Heart left ventricle (tissue), 16 donors: Measurements from ENCODE around the gene VPS33A. TPM values are rescaled to one million over a fixed set of nuclear protein-coding genes. Genes with fewer than 3 reads are reported as not detected.

Experiments
- ATAC-seq, 4 donors: fragments of 200-7000 bp; cut with Tn5 transposase; one replicate each; pipeline ENCODE4 v1.9.1; 2020 to 2022; ENCODE audit warnings: moderate library complexity in 4 of 4, mild to moderate bottlenecking in 3 of 4, moderate number of reproducible peaks in 1 of 4
- DNase-seq, 5 donors: peaks; one replicate each; pipeline ENCODE4 v3.0.0-alpha.2; 2020
- H3K27ac ChIP-seq, 12 donors: fragments of 200-600 bp; sonication (generic) in 4 of 12; one replicate each; pipeline versions ENCODE4 v1.5.0 to v1.8.0; 2016 to 2022; ENCODE audit warnings: mild to moderate bottlenecking in 2 of 12
- H3K27me3 ChIP-seq, 9 donors: fragments of 200-600 bp; sonication (generic) in 2 of 9; one replicate each; pipeline versions ENCODE4 v1.5.1 to v1.8.0; 2016 to 2022; ENCODE audit warnings: mild to moderate bottlenecking in 3 of 9
- H3K36me3 ChIP-seq, 9 donors: fragments of 200-600 bp; sonication (generic) in 2 of 9; one replicate each; pipeline versions ENCODE4 v1.5.0 to v1.8.0; 2018 to 2022; ENCODE audit warnings: mild to moderate bottlenecking in 2 of 9
- H3K4me1 ChIP-seq, 12 donors: fragments of 200-600 bp; sonication (generic) in 4 of 12; one replicate each; pipeline versions ENCODE4 v1.5.0 to v1.8.0; 2016 to 2022; ENCODE audit warnings: mild to moderate bottlenecking in 3 of 12
- H3K4me3 ChIP-seq, 12 donors: fragments of 200-600 bp; sonication (generic) in 4 of 12; one replicate each; pipeline versions ENCODE4 v1.5.0 to v1.8.0; 2017 to 2022; ENCODE audit warnings: mild to moderate bottlenecking in 9 of 12, moderate library complexity in 4 of 12
- H3K9me3 ChIP-seq, 12 donors: fragments of 200-600 bp; sonication (generic) in 4 of 12; one replicate each; pipeline versions ENCODE4 v1.5.0 to v1.8.0; 2016 to 2022; ENCODE audit warnings: mild to moderate bottlenecking in 1 of 12
- POLR2A ChIP-seq, 2 donors: fragments of 450-650 bp; IDR thresholded peaks; one replicate each; pipeline ENCODE4 v1.6.1; 2017; ENCODE audit warnings: antibody characterized with exemption in 2 of 2, mild to moderate bottlenecking in 2 of 2, moderate library complexity in 2 of 2
- WGBS, 4 donors: extraction: QIAGEN DNeasy Blood & Tissue Kit in 2 of 4; methylation state at CpG; one replicate each; pipeline versions ENCODE4 v1.1.5 to v1.1.7; 2013 to 2018; 5-methylcytosine and 5-hydroxymethylcytosine counted together
- intact Hi-C, 10 donors: fragments of 100-400 bp; cut with DNase I; formaldehyde crosslinking; loops; one replicate each; pipeline versions ENCODE4 v1.11.1 to v1.14.2; 2022
- polyA plus RNA-seq, 2 donors: library from polyadenylated mRNA; stranded (reverse); fragments of 200-250 nt; gene quantifications; one replicate each; pipeline ENCODE4 v1.2.3, GENCODE V29; 2013
- total RNA-seq, 9 donors: library from RNA; depleted of rRNA in 2 of 9; stranded (reverse); fragments of >200 nt in 2 of 9; fragmentation: NEBNext Ultra II Directional in 3 of 9; extraction: Animal tissue kit (Norgen Biotek cat#: 25700) in 3 of 9; gene quantifications; one replicate each; pipeline versions ENCODE4 v1.1.0 to v1.2.4, GENCODE V29; 2016 to 2023
- TF ChIP-seq, protein P1 (sequence below), 12 donors: fragments of 200-600 bp; sonication (generic) in 4 of 12; IDR thresholded peaks; one replicate each; pipeline versions ENCODE4 v1.5.0 to v1.8.0; 2018 to 2022; ENCODE audit warnings: antibody characterized with exemption in 12 of 12, mild to moderate bottlenecking in 5 of 12
- donor health status: ischemic (EF 13 %, LVEDD 7.1; RV severe dilation, severe dysfunction).
- donor health status: healthy with polysubstance abuse.
- donor health status: DM: no; HTN: yes; CAD: no.
- donor health status: DM: no; HTN: no; CAD: no.
- donor health status: ischemic (EF 25% LVEDD 6.9; RV normal size, moderate dysfunction).
- donor health status: ischemic (EF 25% LVEDD 5.7; RV mildly dilated, moderate dysfunction).
- donor health status: healthy.
- donor health status: DM: yes; HTN: yes; CAD: no.
- donor health status: ischemic (EF 35%, LVEDD 5.7; RV mildly dilated, moderate dysfunction).
- donor health status: nonischemic (EF 11% LVEDD 7.7; RV severe dilation, severe dysfunction).
- donor health status: DM: yes; HTN: yes; CAD: no.
- donor health status: PGD.
- donor health status: ischemic (EF 29% LVEDD 5.4; RV normal size, mild dysfunction).
- donor health status: nonischemic (EF 23%, LVEDD 6.1; RV moderate dilation, normal function).

The VPS33A gene
- total and polyA plus RNA-seq, 11 donors, result 5.6 to 16.7 (median 13.2) TPM

DNA sequence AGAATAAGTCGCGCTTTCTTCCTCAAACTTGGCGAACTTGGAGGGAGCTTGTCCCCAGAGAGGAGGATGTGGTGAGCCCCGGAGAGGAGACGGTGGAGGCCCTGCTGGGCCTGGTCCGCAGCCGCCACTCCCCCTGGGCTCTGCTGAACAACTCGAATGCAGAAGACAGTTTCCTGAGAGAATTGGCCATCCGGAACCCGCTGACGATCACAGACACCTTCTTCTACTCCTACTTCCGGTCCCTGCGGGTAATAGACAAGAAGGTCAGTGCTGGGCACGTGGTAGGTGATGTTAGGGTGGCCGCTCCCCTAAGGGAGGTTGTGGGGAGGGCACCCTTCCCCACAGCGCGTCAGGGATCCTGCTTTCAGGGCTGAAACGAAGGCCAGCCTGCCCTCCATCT, 81.8 kb downstream of the VPS33A start:
- 66 to 80% (median 77%) methylated on average over 18 of the region's 18 CpGs for WGBS, 4 donors
- peaks cover 0 to 13% (median 3%) of the 10 kb centered on the region in 12 donors for H3K4me1 ChIP-seq
- TF ChIP-seq POLR2A (IDR thresholded peaks at IDR 0.05), result no peak
- TF ChIP-seq, protein P1, sequence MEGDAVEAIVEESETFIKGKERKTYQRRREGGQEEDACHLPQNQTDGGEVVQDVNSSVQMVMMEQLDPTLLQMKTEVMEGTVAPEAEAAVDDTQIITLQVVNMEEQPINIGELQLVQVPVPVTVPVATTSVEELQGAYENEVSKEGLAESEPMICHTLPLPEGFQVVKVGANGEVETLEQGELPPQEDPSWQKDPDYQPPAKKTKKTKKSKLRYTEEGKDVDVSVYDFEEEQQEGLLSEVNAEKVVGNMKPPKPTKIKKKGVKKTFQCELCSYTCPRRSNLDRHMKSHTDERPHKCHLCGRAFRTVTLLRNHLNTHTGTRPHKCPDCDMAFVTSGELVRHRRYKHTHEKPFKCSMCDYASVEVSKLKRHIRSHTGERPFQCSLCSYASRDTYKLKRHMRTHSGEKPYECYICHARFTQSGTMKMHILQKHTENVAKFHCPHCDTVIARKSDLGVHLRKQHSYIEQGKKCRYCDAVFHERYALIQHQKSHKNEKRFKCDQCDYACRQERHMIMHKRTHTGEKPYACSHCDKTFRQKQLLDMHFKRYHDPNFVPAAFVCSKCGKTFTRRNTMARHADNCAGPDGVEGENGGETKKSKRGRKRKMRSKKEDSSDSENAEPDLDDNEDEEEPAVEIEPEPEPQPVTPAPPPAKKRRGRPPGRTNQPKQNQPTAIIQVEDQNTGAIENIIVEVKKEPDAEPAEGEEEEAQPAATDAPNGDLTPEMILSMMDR (IDR thresholded peaks at IDR 0.05), result no peak
- ATAC-seq (peak in 1 of 4 donors; percentile 26), DNase-seq (no peak)
- intact Hi-C loops, result no loop called here
- H3K27ac ChIP-seq, result no peak overlapping the region
- peaks cover 0 to 12% (median 2%) of the 10 kb centered on the region in 9 donors for H3K27me3 ChIP-seq
- H3K9me3 ChIP-seq, result no peaks in the 10 kb centered on the region
- no peaks in the 10 kb centered on the region for H3K36me3 ChIP-seq
- no peak overlapping the region for H3K4me3 ChIP-seq

DNA sequence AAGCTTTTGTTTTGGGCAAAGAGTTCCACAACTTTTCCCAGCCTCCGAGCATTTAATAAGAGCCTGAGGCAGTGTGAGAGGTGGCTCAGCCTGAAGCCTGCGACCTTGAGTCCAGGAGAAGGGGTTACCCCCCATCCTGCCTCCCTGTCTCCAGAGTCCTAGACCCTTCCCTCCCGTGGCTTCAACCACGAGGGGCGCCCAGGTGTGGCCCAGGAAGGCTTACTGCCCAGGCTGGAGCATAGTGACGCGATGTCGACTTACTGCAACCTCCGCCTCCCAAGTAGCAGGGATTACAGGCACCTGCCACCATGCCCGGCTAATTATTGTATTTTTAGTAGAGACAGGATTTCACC, 82.7 kb downstream of the VPS33A start:
- TF ChIP-seq POLR2A (IDR thresholded peaks at IDR 0.05), result no peak
- TF ChIP-seq, protein P1 (IDR thresholded peaks at IDR 0.05), result no peak
- Histone ChIP-seq H3K27me3 (peaks cover 0 to 12% (median 2%) of the 10 kb centered on the region in 9 donors), H3K9me3 (no peaks in the 10 kb centered on the region), H3K4me3 (peak overlapping the region in 11 of 12 donors; percentile 32 to 64 (median 52)), H3K36me3 (no peaks in the 10 kb centered on the region), H3K27ac (no peak overlapping the region), H3K4me1 (peaks cover 0 to 13% (median 3%) of the 10 kb centered on the region in 12 donors)
- DNase-seq, result no peak
- intact Hi-C loops, result no loop called here
- no peak for ATAC-seq
- WGBS, 4 donors, result 77 to 84% (median 82%) methylated on average over 4 to 10 of the region's 10 CpGs

DNA sequence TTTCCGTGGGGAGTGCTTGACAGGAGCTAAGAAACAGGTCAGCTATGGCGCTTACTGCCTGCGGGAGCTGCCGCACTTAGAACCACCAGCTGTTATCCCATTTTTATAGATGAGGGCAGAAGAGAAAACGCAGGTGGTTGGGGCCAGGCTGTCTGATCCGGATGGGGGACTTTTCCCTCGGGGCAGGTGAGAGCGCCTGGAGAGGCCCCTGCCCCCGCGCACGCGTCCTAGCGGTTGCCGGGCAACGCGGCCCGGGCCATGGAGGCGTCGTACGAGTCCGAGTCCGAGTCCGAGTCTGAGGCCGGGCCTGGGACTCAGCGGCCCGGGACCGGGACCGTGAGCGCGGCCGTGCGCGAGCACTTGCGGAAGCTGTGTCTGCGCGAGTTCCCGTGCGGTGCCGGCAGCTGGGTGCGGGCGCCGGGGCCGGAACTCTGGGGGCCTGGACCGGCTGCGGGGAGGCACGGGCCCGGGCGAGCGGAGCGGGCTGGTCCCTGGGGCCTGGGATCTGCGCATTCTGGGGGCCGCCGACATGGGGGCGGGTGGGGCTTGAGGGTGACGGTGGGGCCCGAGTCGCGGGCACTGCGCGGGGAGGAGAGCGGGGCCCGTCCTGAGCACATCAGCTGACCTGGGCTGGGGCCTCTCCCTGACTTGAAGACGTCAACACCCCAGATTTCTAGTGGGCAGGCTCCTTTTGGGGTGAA, 83.3 kb downstream of the VPS33A start, which contains the start of gene LRRC43:
Gene LRRC43 (plus strand): TSS at position 237 of the 701 bp plus-strand sequence. CDS start 22 bp downstream, at position 259.
- DNase-seq (peak in 2 of 5 donors; percentile 39 to 45), ATAC-seq (peak in 3 of 4 donors; percentile 58 to 78 (median 68))
- no peaks in the 10 kb centered on the region for H3K9me3 ChIP-seq
- H3K4me3 ChIP-seq, result peak within 1 kb of the TSS; percentile 32 to 64 (median 50)
- H3K4me1 ChIP-seq, result peaks cover 0 to 13% (median 3%) of the 10 kb centered on the region in 12 donors
- 2 to 13% (median 4%) methylated on average over 5 to 63 of the region's 63 CpGs for WGBS, 4 donors
- H3K27me3 ChIP-seq, result peaks cover 0 to 12% (median 2%) of the 10 kb centered on the region in 9 donors
- H3K27ac ChIP-seq, result no peak within 1 kb of the TSS
- intact Hi-C loops, result no loop called here
- no peaks in the 10 kb centered on the region for H3K36me3 ChIP-seq
- TF ChIP-seq POLR2A (IDR thresholded peaks at IDR 0.05), result no peak
- TF ChIP-seq, protein P1 (IDR thresholded peaks at IDR 0.05), result no peak

Other genes with a start within 250 kb of the VPS33A start
- 10 to 100 TPM; 11.4 to 22.1 (median 14.3) TPM for gene BCL7A, start 244.6 kb downstream of the VPS33A start, total RNA-seq
- gene BCL7A, start 244.6 kb downstream of the VPS33A start, polyA plus RNA-seq, result 10 to 100 TPM in 1 of 2 donors, 1 to 10 TPM in 1; 4.0 to 14.4 TPM
- gene MLXIP, start 187.7 kb downstream of the VPS33A start, total RNA-seq, result 10 to 100 TPM; 14.3 to 39.6 (median 22.7) TPM
- gene MLXIP, start 187.7 kb downstream of the VPS33A start, polyA plus RNA-seq, result 10 to 100 TPM; 19.8 to 31.7 TPM
- gene IL31, start 92.3 kb downstream of the VPS33A start, total RNA-seq, result not detected
- gene IL31, start 92.3 kb downstream of the VPS33A start, polyA plus RNA-seq, result not detected
- 1 to 10 TPM in 2 of 9 donors, under 1 TPM in 6, not detected in 1; 0.31 to 1.9 (median 0.92) TPM for gene LRRC43, start 83.4 kb downstream of the VPS33A start, total RNA-seq
- gene LRRC43, start 83.4 kb downstream of the VPS33A start, polyA plus RNA-seq, result under 1 TPM; 0.15 to 0.38 TPM
- not detected for gene B3GNT4, start 62.8 kb downstream of the VPS33A start, total RNA-seq
- gene B3GNT4, start 62.8 kb downstream of the VPS33A start, polyA plus RNA-seq, result under 1 TPM; 0.11 to 0.27 TPM
- 10 to 100 TPM; 27.9 to 64.4 (median 34.8) TPM for gene DIABLO, start 40.4 kb downstream of the VPS33A start, total RNA-seq
- 10 to 100 TPM; 26.4 to 72.6 TPM for gene DIABLO, start 40.4 kb downstream of the VPS33A start, polyA plus RNA-seq
- 100 to 1,000 TPM in 6 of 9 donors, 10 to 100 TPM in 3; 71.1 to 173 (median 107) TPM for gene CLIP1, start 156.2 kb upstream of the VPS33A start, total RNA-seq
- 10 to 100 TPM; 31.9 to 76.8 TPM for gene CLIP1, start 156.2 kb upstream of the VPS33A start, polyA plus RNA-seq
- gene ZCCHC8, start 234.4 kb upstream of the VPS33A start, total RNA-seq, result 10 to 100 TPM in 2 of 9 donors, 1 to 10 TPM in 7; 6.4 to 14.3 (median 8.0) TPM
- 10 to 100 TPM in 1 of 2 donors, 1 to 10 TPM in 1; 7.1 to 11.0 TPM for gene ZCCHC8, start 234.4 kb upstream of the VPS33A start, polyA plus RNA-seq